B cell (primary cell): ENCODE results near the gene MRNIP. TPM values are rescaled to one million over a fixed set of nuclear protein-coding genes. Genes with fewer than 3 reads are reported as not detected.

ENCODE experiments used
- ATAC-seq: fragments of 200-7000 bp; cut with Tn5 transposase; one replicate; pipeline ENCODE4 v1.10.0; 2021; ENCODE audit warnings: low read depth, mild to moderate bottlenecking, moderate number of reproducible peaks, moderate library complexity
- CTCF ChIA-PET: fragments of 350-600 bp; sonication (Branson Sonifier 250); formaldehyde crosslinking; loops from one replicate; lab custom pipeline; 2021; ENCODE audit warnings: antibody characterized with exemption, inconsistent platforms; lab: Charles Lee
- POLR2A ChIA-PET: fragments of 350-600 bp; sonication (Branson Sonifier 250); formaldehyde crosslinking; loops from one replicate; lab custom pipeline; 2021; ENCODE audit warnings: antibody characterized with exemption; lab: Charles Lee
- DNase-seq: peaks from one replicate; pipeline ENCODE4 v3.0.0; 2013
- H2AFZ ChIP-seq: 2 replicates; pipeline ENCODE4 v1.6.1; 2012; ENCODE audit warnings: mild to moderate bottlenecking, low read depth, low read length; ENCODE audit not compliant: insufficient read depth, poor library complexity, severe bottlenecking
- H3K27ac ChIP-seq, 2 donors: 1 replicate in 1 of 2; 2 replicates in 1 of 2; pipeline ENCODE4 v1.5.1; 2012 to 2013; ENCODE audit warnings: low read length in 2 of 2, mild to moderate bottlenecking in 2 of 2, moderate library complexity in 1 of 2
- H3K27me3 ChIP-seq, 4 experiments: fragments of 200-600 bp in 1 of 4; sonication (generic) in 1 of 4; replicated peaks in 1 of 4; 1 replicate in 2 of 4; 2 replicates in 2 of 4; pipeline versions ENCODE4 v1.6.1 to v1.7.0; 2013 to 2016; ENCODE audit warnings: low read length in 3 of 4, mild to moderate bottlenecking in 2 of 4, mixed read lengths in 1 of 4, moderate library complexity in 1 of 4; ENCODE audit not compliant: insufficient read depth in 4 of 4, control insufficient read depth in 3 of 4; ENCODE audit errors: control extremely low read depth in 1 of 4
- H3K36me3 ChIP-seq, 2 experiments: replicated peaks in 1 of 2; 1 replicate in 1 of 2; 2 replicates in 1 of 2; pipeline versions ENCODE4 v1.6.1 to v1.7.1; 2013; ENCODE audit warnings: low read length in 1 of 2; ENCODE audit not compliant: insufficient read depth in 2 of 2, control insufficient read depth in 1 of 2; ENCODE audit errors: control extremely low read depth in 1 of 2, extremely low read depth in 1 of 2
- H3K4me1 ChIP-seq, 2 donors: fragments of 200-600 bp in 1 of 2; sonication (generic) in 1 of 2; 1 replicate in 1 of 2; 2 replicates in 1 of 2; pipeline versions ENCODE4 v1.5.1 to v1.6.1; 2013 to 2017; ENCODE audit warnings: low read length in 2 of 2; ENCODE audit not compliant: control insufficient read depth in 2 of 2, insufficient read depth in 2 of 2
- H3K4me2 ChIP-seq: replicated peaks from 2 replicates; pipeline ENCODE3; 2012; ENCODE audit warnings: mild to moderate bottlenecking, low read depth, low read length; ENCODE audit not compliant: poor library complexity, severe bottlenecking
- H3K4me3 ChIP-seq, 5 experiments: fragments of 200-600 bp in 1 of 5; sonication (generic) in 1 of 5; 1 replicate in 3 of 5; 2 replicates in 2 of 5; pipeline versions ENCODE4 v1.5.1 to v1.7.0; 2011 to 2016; ENCODE audit warnings: low read length in 4 of 5, mild to moderate bottlenecking in 4 of 5, low read depth in 2 of 5, control low read depth in 1 of 5, moderate library complexity in 1 of 5; ENCODE audit not compliant: insufficient read depth in 1 of 5; ENCODE audit errors: control extremely low read depth in 1 of 5, extremely low read depth in 1 of 5
- H3K79me2 ChIP-seq: fragments of 200-600 bp; sonication (generic); one replicate; pipeline ENCODE4 v1.6.0; 2016; ENCODE audit warnings: low read length; ENCODE audit not compliant: control insufficient read depth, insufficient read depth
- H3K9ac ChIP-seq: fragments of 200-600 bp; sonication (generic); 2 replicates; pipeline ENCODE4 v1.6.1; 2017; ENCODE audit warnings: mild to moderate bottlenecking, low read length, moderate library complexity
- H3K9me3 ChIP-seq, 3 donors: one replicate each; pipeline versions ENCODE4 v1.6.1 to v1.7.1; 2013; ENCODE audit warnings: low read length in 2 of 3; ENCODE audit not compliant: control insufficient read depth in 2 of 3, insufficient read depth in 1 of 3; ENCODE audit errors: control extremely low read depth in 1 of 3
- H4K20me1 ChIP-seq: 2 replicates; pipeline ENCODE4 v1.6.0; 2012; ENCODE audit warnings: mild to moderate bottlenecking, low read length; ENCODE audit not compliant: insufficient read depth, control insufficient read depth, poor library complexity, severe bottlenecking
- H3K27ac Mint-ChIP-seq: one replicate; pipeline ENCODE4 v1.8.0; 2021; ENCODE audit warnings: mixed read lengths
- H3K27me3 Mint-ChIP-seq: one replicate; pipeline ENCODE4 v1.8.0; 2021; ENCODE audit warnings: mixed read lengths
- H3K4me1 Mint-ChIP-seq: one replicate; pipeline ENCODE4 v1.8.0; 2021; ENCODE audit warnings: mixed read lengths
- H3K4me3 Mint-ChIP-seq: one replicate; pipeline ENCODE4 v1.8.0; 2021; ENCODE audit warnings: mixed read lengths
- H3K9me3 Mint-ChIP-seq: one replicate; pipeline ENCODE4 v1.8.0; 2022; ENCODE audit warnings: mixed read lengths; ENCODE audit not compliant: insufficient read depth
- EZH2 ChIP-seq: IDR thresholded peaks from 2 replicates; pipeline ENCODE4 v1.6.1; 2012; ENCODE audit warnings: borderline replicate concordance, low read depth, mild to moderate bottlenecking, moderate library complexity, low read length; ENCODE audit not compliant: insufficient read depth, poor library complexity, severe bottlenecking
- WGBS: methylation state at CpG from one replicate; pipeline ENCODE4 v1.1.5; 2013; ENCODE audit warnings: missing lambda C conversion rate; ENCODE audit not compliant: insufficient coverage; 5-methylcytosine and 5-hydroxymethylcytosine counted together
- intact Hi-C: fragments of 100-400 bp; cut with micrococcal nuclease; formaldehyde crosslinking; loops from one replicate; pipeline ENCODE4 v1.10.0; 2022
- polyA plus RNA-seq: library from polyadenylated mRNA; depleted of rRNA; stranded (reverse); fragments of >200 nt; gene quantifications from 2 replicates; pipeline ENCODE4 v1.2.3, GENCODE V29; 2012
- total RNA-seq, 2 donors: library from RNA; stranded (reverse); fragments of 120-200 nt in 1 of 2; gene quantifications; 1 replicate in 1 of 2; 2 replicates in 1 of 2; pipeline versions ENCODE4 v1.2.3 to v1.2.4, GENCODE V29; 2013 to 2022
- TF ChIP-seq, protein P1 (sequence below): fragments of 200-600 bp; IDR thresholded peaks from one replicate; pipeline ENCODE4 v1.8.0; 2022; ENCODE audit warnings: antibody characterized with exemption, mild to moderate bottlenecking

MRNIP gene
- total and polyA plus RNA-seq, 2 donors (not counting 1 experiment from before 2014, with no cell fraction given): 152 to 178 TPM

- CTCF ChIA-PET: interaction anchor here (0.8 kb wide), 1 partner anchor 13 kb away, joined by 3 read pairs; no protein-coding TSS in a partner anchor
- Histone ChIP-seq H2AFZ (no peak overlapping the region), H3K9ac (no peak overlapping the region), H3K36me3 (peaks cover 1 to 74% of the 10 kb centered on the region in 2 experiments), H4K20me1 (peaks cover 4% of the 10 kb centered on the region), H3K4me2 (no peak overlapping the region), H3K4me1 (no peaks in the 10 kb centered on the region), H3K4me3 (no peak overlapping the region), H3K79me2 (peaks cover 8% of the 10 kb centered on the region), H3K27ac (no peak overlapping the region), H3K9me3 (no peaks in the 10 kb centered on the region), H3K27me3 (no peaks in the 10 kb centered on the region)
- intact Hi-C loops: no loop called here
- H3K27ac Mint-ChIP-seq: no peak overlapping the region
- DNase-seq (no peak), ATAC-seq (no peak)
- WGBS: 100% methylated on average over 3 of the region's 6 CpGs
- H3K9me3 Mint-ChIP-seq: no peaks in the 10 kb centered on the region
- TF ChIP-seq, protein P1, sequence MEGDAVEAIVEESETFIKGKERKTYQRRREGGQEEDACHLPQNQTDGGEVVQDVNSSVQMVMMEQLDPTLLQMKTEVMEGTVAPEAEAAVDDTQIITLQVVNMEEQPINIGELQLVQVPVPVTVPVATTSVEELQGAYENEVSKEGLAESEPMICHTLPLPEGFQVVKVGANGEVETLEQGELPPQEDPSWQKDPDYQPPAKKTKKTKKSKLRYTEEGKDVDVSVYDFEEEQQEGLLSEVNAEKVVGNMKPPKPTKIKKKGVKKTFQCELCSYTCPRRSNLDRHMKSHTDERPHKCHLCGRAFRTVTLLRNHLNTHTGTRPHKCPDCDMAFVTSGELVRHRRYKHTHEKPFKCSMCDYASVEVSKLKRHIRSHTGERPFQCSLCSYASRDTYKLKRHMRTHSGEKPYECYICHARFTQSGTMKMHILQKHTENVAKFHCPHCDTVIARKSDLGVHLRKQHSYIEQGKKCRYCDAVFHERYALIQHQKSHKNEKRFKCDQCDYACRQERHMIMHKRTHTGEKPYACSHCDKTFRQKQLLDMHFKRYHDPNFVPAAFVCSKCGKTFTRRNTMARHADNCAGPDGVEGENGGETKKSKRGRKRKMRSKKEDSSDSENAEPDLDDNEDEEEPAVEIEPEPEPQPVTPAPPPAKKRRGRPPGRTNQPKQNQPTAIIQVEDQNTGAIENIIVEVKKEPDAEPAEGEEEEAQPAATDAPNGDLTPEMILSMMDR: no peak
- no peak for TF ChIP-seq EZH2
- POLR2A ChIA-PET: no interaction called here
- no peak overlapping the region for H3K4me3 Mint-ChIP-seq
- H3K4me1 Mint-ChIP-seq: no peaks in the 10 kb centered on the region
- H3K27me3 Mint-ChIP-seq: no peaks in the 10 kb centered on the region
Observed at GRCh38 chr5:179895861-179896260, 37.2 kb upstream of the MRNIP start.

DNA sequence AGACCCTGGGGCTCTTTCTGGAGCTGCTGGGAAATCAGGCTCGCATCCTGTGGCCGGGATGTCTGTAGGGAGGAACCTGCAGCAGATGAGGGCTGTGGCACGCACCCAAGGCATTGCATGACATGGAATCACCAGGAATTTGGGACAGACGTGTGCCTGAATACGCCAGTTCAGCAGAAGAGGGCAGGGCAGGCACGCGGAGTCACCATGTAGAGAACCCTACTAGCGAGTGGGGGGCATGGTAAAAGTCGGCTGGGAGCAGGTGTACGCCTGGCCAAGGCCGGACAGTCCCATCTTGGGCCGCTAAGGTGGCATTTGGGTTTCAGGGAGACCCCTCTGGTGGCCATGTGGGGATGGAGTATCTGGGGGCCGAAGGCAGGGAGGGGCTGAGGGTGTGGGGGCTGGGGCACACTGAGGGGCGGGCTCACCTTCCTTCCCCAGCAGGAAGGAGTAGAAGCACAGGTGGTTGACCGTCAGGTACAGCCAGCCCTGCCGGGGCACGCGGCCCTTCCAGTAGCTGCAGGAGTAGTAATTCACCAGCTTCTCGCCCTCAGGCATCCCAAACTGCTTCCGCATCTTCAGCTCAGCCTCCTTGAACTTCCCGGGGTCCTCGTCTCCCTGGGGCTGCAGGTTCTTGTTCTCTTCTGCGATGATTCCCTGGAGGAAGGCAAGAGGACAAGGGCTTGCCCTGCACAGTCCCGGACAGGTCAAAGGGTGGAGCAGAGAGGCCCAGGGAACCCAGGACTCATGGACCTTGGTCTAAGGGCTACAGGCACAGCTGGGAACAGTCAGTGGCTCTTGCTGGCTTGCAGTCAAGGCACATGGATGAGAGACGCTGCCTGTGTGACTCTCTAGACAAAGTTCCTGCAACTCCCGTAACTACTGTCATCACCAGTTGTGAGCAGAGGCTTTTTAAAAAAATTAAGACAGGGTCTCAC lies 35.6 kb upstream of the MRNIP start:
- TF ChIP-seq, protein P1: no peak
- no peak for TF ChIP-seq EZH2
- Mint-ChIP-seq H3K4me1 (no peaks in the 10 kb centered on the region), H3K27me3 (no peaks in the 10 kb centered on the region), H3K9me3 (no peaks in the 10 kb centered on the region), H3K4me3 (no peak overlapping the region), H3K27ac (no peak overlapping the region)
- Histone ChIP-seq H3K27me3 (no peaks in the 10 kb centered on the region), H2AFZ (no peak overlapping the region), H3K9me3 (no peaks in the 10 kb centered on the region), H3K4me2 (no peak overlapping the region), H3K79me2 (no peaks in the 10 kb centered on the region), H3K36me3 (peaks cover 0 to 78% of the 10 kb centered on the region in 2 experiments), H3K27ac (no peak overlapping the region), H3K4me3 (no peak overlapping the region), H3K9ac (no peak overlapping the region), H4K20me1 (no peaks in the 10 kb centered on the region), H3K4me1 (no peaks in the 10 kb centered on the region)
- ChIA-PET POLR2A (no interaction called here), CTCF (no interaction called here)
- 98% methylated on average over 25 of the region's 26 CpGs for WGBS
- intact Hi-C loops: no loop called here
- DNase-seq: no peak
- no peak for ATAC-seq
